Transverse colon (tissue), 4 donors: Measurements from ENCODE around the gene MLST8. TPM values are rescaled to one million over a fixed set of nuclear protein-coding genes. Genes with fewer than 3 reads are reported as not detected.

Source experiments
- DNase-seq: peaks from one replicate; pipeline ENCODE4 v3.0.0-alpha.2; 2019
- H3K27ac ChIP-seq, 4 donors: fragments of 200-600 bp; sonication (generic); 2 replicates each; pipeline ENCODE4 v1.5.1; 2016 to 2018; ENCODE audit warnings: inconsistent platforms in 4 of 4
- H3K27me3 ChIP-seq: fragments of 200-600 bp; sonication (generic); 2 replicates; pipeline ENCODE4 v1.5.1; 2017; ENCODE audit warnings: inconsistent platforms
- H3K36me3 ChIP-seq, 4 donors: fragments of 200-600 bp; sonication (generic); 2 replicates each; pipeline ENCODE4 v1.5.1; 2017 to 2019; ENCODE audit warnings: inconsistent platforms in 4 of 4
- H3K4me1 ChIP-seq, 4 donors: fragments of 200-600 bp; sonication (generic); 2 replicates each; pipeline ENCODE4 v1.5.1; 2017 to 2020; ENCODE audit warnings: inconsistent platforms in 4 of 4
- H3K4me3 ChIP-seq, 4 donors: fragments of 200-600 bp; sonication (generic); 1 replicate in 1 of 4; 2 replicates in 3 of 4; pipeline versions ENCODE4 v1.5.1 to v1.6.1; 2017 to 2019; ENCODE audit warnings: inconsistent platforms in 4 of 4
- H3K9me3 ChIP-seq, 2 donors: fragments of 200-600 bp; sonication (generic); 2 replicates each; pipeline ENCODE4 v1.5.1; 2017 to 2019; ENCODE audit warnings: inconsistent platforms in 2 of 2
- CTCF ChIP-seq, 5 experiments: fragments of 200-600 bp in 3 of 5; fragments of 450-650 bp in 2 of 5; sonication (generic) in 3 of 5; IDR thresholded peaks; 1 replicate in 2 of 5; 2 replicates in 3 of 5; pipeline ENCODE4 v1.5.1; 2016 to 2017; ENCODE audit warnings: antibody characterized with exemption in 5 of 5, inconsistent platforms in 3 of 5, mild to moderate bottlenecking in 2 of 5, moderate library complexity in 1 of 5
- EP300 ChIP-seq: sonication (generic); formaldehyde crosslinking; IDR thresholded peaks from one replicate; pipeline ENCODE4 v1.6.1; 2017; ENCODE audit warnings: antibody characterized with exemption, low read depth
- POLR2A ChIP-seq: fragments of 450-650 bp; IDR thresholded peaks from one replicate; pipeline ENCODE4 v1.6.1; 2016; ENCODE audit warnings: antibody characterized with exemption, mild to moderate bottlenecking, moderate library complexity
- POLR2AphosphoS5 ChIP-seq, 3 donors: sonication (generic); formaldehyde crosslinking; IDR thresholded peaks; one replicate each; pipeline ENCODE4 v1.6.1; 2016; ENCODE audit warnings: antibody characterized with exemption in 3 of 3
- WGBS, 2 donors: methylation state at CpG; one replicate each; pipeline ENCODE4 v1.1.5; 2018; ENCODE audit warnings: low coverage in 1 of 2; 5-methylcytosine and 5-hydroxymethylcytosine counted together
- in situ Hi-C, 4 donors: fragments of 200-750 bp; cut with MboI; loops; one replicate each; pipeline versions ENCODE4 v1.15.0 to v1.15.1; 2017; ENCODE audit warnings: low sequenced_read_pairs in 3 of 4, low pct_ligation_motif_present in 1 of 4, low pct_unique_long_range_greater_than_20kb in 1 of 4
- intact Hi-C: fragments of 100-400 bp; cut with DNase I; formaldehyde crosslinking; loops from one replicate; pipeline ENCODE4 v1.15.1; 2023; ENCODE audit warnings: low total_unique reads
- total RNA-seq, 4 donors: library from RNA; depleted of rRNA; stranded (reverse); fragments of >200 nt; gene quantifications; one replicate each; pipeline ENCODE4 v1.1.0, GENCODE V29; 2016

MLST8 gene
- total RNA-seq, 4 donors from 2014 or later, result 50.8 to 81.8 (median 73.1) TPM

- Histone ChIP-seq H3K36me3 (peaks cover 0 to 25% (median 9%) of the 10 kb centered on the region in 4 donors), H3K27ac (peak overlapping the region in 2 of 4 donors; percentile 22 to 24), H3K4me3 (no peak overlapping the region), H3K4me1 (peaks cover 8 to 37% (median 22%) of the 10 kb centered on the region in 4 donors), H3K9me3 (no peaks in the 10 kb centered on the region), H3K27me3 (no peaks in the 10 kb centered on the region)
- TF ChIP-seq CTCF (IDR thresholded peaks at IDR 0.05), result no peak
- no peak for TF ChIP-seq POLR2AphosphoS5 (IDR thresholded peaks at IDR 0.05)
- no peak for TF ChIP-seq EP300
- TF ChIP-seq POLR2A, result no peak
- in situ Hi-C loops (no loop called here), intact Hi-C loops (no loop called here)
- no peak for DNase-seq
- WGBS, 2 donors, result 79 to 86% methylated on average over 3 to 6 of the region's 6 CpGs
Observed at GRCh38 chr16:2226918-2227317, 21.7 kb downstream of the MLST8 start.

GRCh38 chr16:2228161-2228824 is 23.0 kb downstream of the MLST8 start:
- in situ Hi-C loops, result no loop called here
- Histone ChIP-seq H3K4me1 (peaks cover 8 to 31% (median 22%) of the 10 kb centered on the region in 4 donors), H3K27me3 (no peaks in the 10 kb centered on the region), H3K27ac (no peak overlapping the region), H3K36me3 (peaks cover 0 to 38% (median 14%) of the 10 kb centered on the region in 4 donors), H3K9me3 (no peaks in the 10 kb centered on the region), H3K4me3 (no peak overlapping the region)
- DNase-seq, result no peak
- TF ChIP-seq POLR2AphosphoS5 (IDR thresholded peaks at IDR 0.05) (no peak), POLR2A (no peak), EP300 (no peak), CTCF (IDR thresholded peaks at IDR 0.05) (no peak)
- intact Hi-C loops, result no loop called here
- WGBS, 2 donors, result 80 to 94% methylated on average over 5 to 25 of the region's 25 CpGs

- Histone ChIP-seq H3K27me3 (no peaks in the 10 kb centered on the region), H3K9me3 (no peaks in the 10 kb centered on the region), H3K36me3 (peaks cover 0 to 46% (median 14%) of the 10 kb centered on the region in 4 donors), H3K4me3 (no peak overlapping the region), H3K27ac (no peak overlapping the region), H3K4me1 (peaks cover 8 to 30% (median 20%) of the 10 kb centered on the region in 4 donors)
- in situ Hi-C loops, result no loop called here
- no peak for TF ChIP-seq POLR2AphosphoS5 (IDR thresholded peaks at IDR 0.05)
- TF ChIP-seq CTCF (IDR thresholded peaks at IDR 0.05), result no peak
- TF ChIP-seq POLR2A, result no peak
- no peak for TF ChIP-seq EP300
- no peak for DNase-seq
- WGBS, 2 donors, result 93% methylated on average over 12 of the region's 12 CpGs; no CpG with 5 or more reads in 1 of the 2 donors
- intact Hi-C loops, result no loop called here
Observed at GRCh38 chr16:2229091-2229490, 23.8 kb downstream of the MLST8 start.

- Histone ChIP-seq H3K4me1 (peaks cover 3 to 23% (median 14%) of the 10 kb centered on the region in 4 donors), H3K4me3 (no peak overlapping the region), H3K36me3 (peaks cover 0 to 53% (median 14%) of the 10 kb centered on the region in 4 donors), H3K9me3 (no peaks in the 10 kb centered on the region), H3K27ac (no peak overlapping the region), H3K27me3 (no peaks in the 10 kb centered on the region)
- 93% methylated on average over 23 of the region's 23 CpGs; no CpG with 5 or more reads in 1 of the 2 donors for WGBS, 2 donors
- DNase-seq, result no peak
- intact Hi-C loops, result loop anchor here (10.0 kb wide), 1 partner anchor 225 kb away; the partner anchor contains the start of gene ZNF598
- TF ChIP-seq POLR2AphosphoS5 (IDR thresholded peaks at IDR 0.05), result no peak
- no peak for TF ChIP-seq POLR2A
- TF ChIP-seq CTCF (IDR thresholded peaks at IDR 0.05), result no peak
- no peak for TF ChIP-seq EP300
- in situ Hi-C loops, result no loop called here
Observed at GRCh38 chr16:2229632-2230250, 24.5 kb downstream of the MLST8 start.
